GM23338 (cell line): ENCODE results near the gene HSH2D. TPM values are rescaled to one million over a fixed set of nuclear protein-coding genes. Genes with fewer than 3 reads are reported as not detected.
"Not testable (repeated sequence)": the region's sequence is repeated elsewhere in the genome, so short reads cannot be mapped to it uniquely, and the experiment has no call there.

ENCODE experiments used
- ATAC-seq: fragments of 200-7000 bp; cut with Tn5 transposase; 3 replicates; pipeline ENCODE4 v1.9.1; 2020
- DNase-seq: peaks from one replicate; pipeline ENCODE4 v3.0.0-alpha.2; 2015; ENCODE audit warnings: low spot score
- H2AFZ ChIP-seq: fragments of 200-600 bp; sonication (generic); 2 replicates; pipeline ENCODE4 v1.8.0; 2016; ENCODE audit warnings: antibody characterized with exemption, mild to moderate bottlenecking, moderate library complexity
- H3F3A ChIP-seq: fragments of 200-600 bp; sonication (generic); replicated peaks from 2 replicates; pipeline ENCODE4 v1.8.0; 2017; ENCODE audit warnings: antibody characterized with exemption, mixed run types, low read depth
- H3K27ac ChIP-seq: fragments of 200-600 bp; sonication (generic); 2 replicates; pipeline ENCODE4 v1.6.1; 2016; ENCODE audit warnings: low read depth
- H3K27me3 ChIP-seq: fragments of 200-600 bp; sonication (generic); 2 replicates; pipeline ENCODE4 v1.8.0; 2016; ENCODE audit warnings: mild to moderate bottlenecking, mixed run types, moderate library complexity; ENCODE audit not compliant: insufficient read depth
- H3K36me3 ChIP-seq: fragments of 200-600 bp; sonication (generic); 2 replicates; pipeline ENCODE4 v1.8.0; 2016; ENCODE audit warnings: mild to moderate bottlenecking; ENCODE audit not compliant: insufficient read depth
- H3K4me1 ChIP-seq: fragments of 200-600 bp; sonication (generic); 2 replicates; pipeline ENCODE4 v1.8.0; 2016; ENCODE audit warnings: mild to moderate bottlenecking, moderate library complexity; ENCODE audit not compliant: insufficient read depth
- H3K4me2 ChIP-seq: fragments of 200-600 bp; sonication (generic); 2 replicates; pipeline ENCODE4 v1.7.1; 2017; ENCODE audit warnings: mixed run types
- H3K4me3 ChIP-seq: fragments of 200-600 bp; sonication (generic); 2 replicates; pipeline ENCODE4 v1.6.1; 2016; ENCODE audit warnings: mixed run types
- H3K79me2 ChIP-seq: fragments of 200-600 bp; sonication (generic); replicated peaks from 2 replicates; pipeline ENCODE4 v1.8.0; 2017; ENCODE audit warnings: mild to moderate bottlenecking; ENCODE audit not compliant: insufficient read depth
- H3K9me2 ChIP-seq: fragments of 200-600 bp; sonication (generic); 2 replicates; pipeline ENCODE4 v1.8.0; 2017; ENCODE audit not compliant: insufficient read depth
- H4K20me1 ChIP-seq: fragments of 200-600 bp; sonication (generic); replicated peaks from 2 replicates; pipeline ENCODE4 v1.8.0; 2017; ENCODE audit warnings: mild to moderate bottlenecking; ENCODE audit not compliant: insufficient read depth
- H3K27ac Mint-ChIP-seq: 2 replicates; pipeline ENCODE4 v1.8.0; 2020; ENCODE audit warnings: inconsistent platforms, mild to moderate bottlenecking, moderate library complexity, mixed read lengths
- H3K27me3 Mint-ChIP-seq: 3 replicates; pipeline ENCODE4 v1.8.0; 2022; ENCODE audit warnings: low read depth, mild to moderate bottlenecking, moderate library complexity, mixed read lengths, inconsistent platforms; ENCODE audit not compliant: insufficient read depth, poor library complexity
- H3K36me3 Mint-ChIP-seq: 3 replicates; pipeline ENCODE4 v1.8.0; 2021; ENCODE audit warnings: low read depth, mild to moderate bottlenecking, inconsistent platforms, moderate library complexity, mixed read lengths
- H3K4me1 Mint-ChIP-seq: 3 replicates; pipeline ENCODE4 v1.8.0; 2020; ENCODE audit warnings: mild to moderate bottlenecking, inconsistent platforms, mixed read lengths
- H3K4me3 Mint-ChIP-seq: 3 replicates; pipeline ENCODE4 v1.8.0; 2021; ENCODE audit warnings: moderate library complexity, mild to moderate bottlenecking, inconsistent platforms, mixed read lengths
- H3K9me3 Mint-ChIP-seq: 3 replicates; pipeline ENCODE4 v1.8.0; 2020; ENCODE audit warnings: moderate library complexity, mild to moderate bottlenecking, inconsistent platforms, mixed read lengths
- CREB1 ChIP-seq: fragments of 250-450 bp; sonication (Bioruptor Pico); IDR thresholded peaks from 2 replicates; pipeline ENCODE4 v1.5.0; 2020; ENCODE audit warnings: low read depth, mild to moderate bottlenecking, moderate library complexity
- ETS1 ChIP-seq: IDR thresholded peaks from 2 replicates; pipeline ENCODE4 v1.6.1; 2016; ENCODE audit warnings: antibody characterized with exemption
- EZH2 ChIP-seq: fragments of 200-600 bp; sonication (generic); IDR thresholded peaks from one replicate; pipeline ENCODE4 v1.8.0; 2017; ENCODE audit warnings: antibody characterized with exemption, mild to moderate bottlenecking, low read depth; ENCODE audit not compliant: unreplicated experiment
- EZH2phosphoT487 ChIP-seq: fragments of 200-600 bp; sonication (generic); IDR thresholded peaks from one replicate; pipeline ENCODE4 v1.8.1; 2018; ENCODE audit warnings: antibody characterized with exemption; ENCODE audit not compliant: unreplicated experiment
- JUNB ChIP-seq: IDR thresholded peaks from one replicate; pipeline ENCODE4 v1.6.1; 2016; ENCODE audit warnings: antibody characterized with exemption; ENCODE audit not compliant: unreplicated experiment
- POLR2AphosphoS5 ChIP-seq: IDR thresholded peaks from 2 replicates; pipeline ENCODE4 v1.6.1; 2016; ENCODE audit warnings: antibody characterized with exemption, low read depth
- STAT1 ChIP-seq: IDR thresholded peaks from one replicate; pipeline ENCODE4 v1.6.1; 2016; ENCODE audit warnings: antibody characterized with exemption; ENCODE audit not compliant: unreplicated experiment
- ZNF462 ChIP-seq: fragments of 250-450 bp; sonication (Bioruptor Pico); IDR thresholded peaks from 2 replicates; pipeline ENCODE4 v1.5.0; 2020; ENCODE audit warnings: mild to moderate bottlenecking, moderate library complexity
- polyA plus RNA-seq: library from polyadenylated mRNA; unstranded; fragments of >200 nt; fragmentation: Nextera tagmentation; extraction: Ambion mirVana; gene quantifications from 2 replicates; pipeline ENCODE4 v1.2.1, GENCODE V29; 2016
- total RNA-seq: library from RNA; depleted of rRNA; stranded (reverse); fragments of >200 nt; shearing (Covaris generic); gene quantifications from 2 replicates; pipeline ENCODE4 v1.2.3, GENCODE V29; 2014
- TF ChIP-seq, protein P1 (sequence below), 2 experiments: fragments of 200-600 bp in 1 of 2; sonication (generic) in 1 of 2; conservative IDR thresholded peaks; 2 replicates each; pipeline versions ENCODE4 v1.5.1 to v1.6.1; 2016 to 2017; ENCODE audit warnings: antibody characterized with exemption in 2 of 2, low read depth in 2 of 2, mild to moderate bottlenecking in 2 of 2, moderate library complexity in 1 of 2

The HSH2D gene
- total and polyA plus RNA-seq, 2 experiments from 2014 or later: 0.81 to 1.4 TPM

- not testable (repeated sequence) for H3K27me3 Mint-ChIP-seq, H3F3A ChIP-seq, H3K27ac ChIP-seq, H3K27me3 ChIP-seq, H3K4me3 ChIP-seq, H3K4me3 Mint-ChIP-seq, ATAC-seq, H3K4me1 ChIP-seq, H3K4me2 ChIP-seq, H3K9me3 Mint-ChIP-seq, H2AFZ ChIP-seq, H3K27ac Mint-ChIP-seq, H3K9me2 ChIP-seq, H3K4me1 Mint-ChIP-seq, DNase-seq
- Histone ChIP-seq H3K79me2 (peaks cover 15% of the 10 kb centered on the region), H3K36me3 (peaks cover 17% of the 10 kb centered on the region), H4K20me1 (peaks cover 14% of the 10 kb centered on the region; the same call in 1 of the 2 replicates)
- H3K36me3 Mint-ChIP-seq: peaks cover 50% of the 10 kb centered on the region
Observed at GRCh38 chr19:16119075-16119857, 24.2 kb upstream of the HSH2D start.

DNA sequence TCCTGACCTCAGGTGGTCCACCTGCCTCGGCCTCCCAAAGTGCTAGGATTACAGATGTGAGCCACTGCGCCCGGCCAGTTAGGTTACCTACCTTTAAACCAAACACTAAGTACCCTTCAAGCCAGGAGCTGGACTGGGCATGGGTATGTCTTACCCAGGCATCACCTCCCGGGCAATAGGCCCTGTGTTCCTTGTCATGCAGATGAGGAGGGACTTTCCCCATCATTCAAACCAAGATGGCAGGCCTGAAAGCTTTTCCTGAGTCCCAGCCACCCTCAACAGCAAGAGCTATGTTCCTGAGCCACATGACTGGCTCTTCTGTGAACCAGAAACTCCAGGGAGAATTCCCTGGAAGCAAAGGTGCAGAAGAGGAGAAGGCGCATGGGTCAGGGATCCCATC lies 22.3 kb upstream of the HSH2D start:
- no peaks in the 10 kb centered on the region for H3F3A ChIP-seq
- H3K4me2 ChIP-seq: no peak overlapping the region
- no peaks in the 10 kb centered on the region for H3K9me2 ChIP-seq
- DNase-seq (no peak), ATAC-seq (no peak)
- Mint-ChIP-seq H3K27ac (no peak overlapping the region), H3K27me3 (peaks cover 7% of the 10 kb centered on the region), H3K36me3 (peaks cover 46% of the 10 kb centered on the region), H3K4me3 (no peak overlapping the region), H3K9me3 (no peaks in the 10 kb centered on the region), H3K4me1 (peaks cover 5% of the 10 kb centered on the region; the same call in 1 of the 3 replicates)
- H3K79me2 ChIP-seq: no peaks in the 10 kb centered on the region; the same call in 1 of the 2 replicates
- no peak overlapping the region for H2AFZ ChIP-seq
- peaks cover 18% of the 10 kb centered on the region for H3K36me3 ChIP-seq
- no peak overlapping the region for H3K4me3 ChIP-seq
- H3K4me1 ChIP-seq: no peaks in the 10 kb centered on the region
- peaks cover 13% of the 10 kb centered on the region; the same call in 1 of the 2 replicates for H4K20me1 ChIP-seq
- H3K27me3 ChIP-seq: no peaks in the 10 kb centered on the region
- H3K27ac ChIP-seq: no peak overlapping the region
- TF ChIP-seq EZH2phosphoT487: no peak
- TF ChIP-seq ZNF462 (CRISPR knock-in tag): no peak
- no peak for TF ChIP-seq POLR2AphosphoS5
- no peak for TF ChIP-seq ETS1
- TF ChIP-seq CREB1: no peak
- TF ChIP-seq, protein P1, sequence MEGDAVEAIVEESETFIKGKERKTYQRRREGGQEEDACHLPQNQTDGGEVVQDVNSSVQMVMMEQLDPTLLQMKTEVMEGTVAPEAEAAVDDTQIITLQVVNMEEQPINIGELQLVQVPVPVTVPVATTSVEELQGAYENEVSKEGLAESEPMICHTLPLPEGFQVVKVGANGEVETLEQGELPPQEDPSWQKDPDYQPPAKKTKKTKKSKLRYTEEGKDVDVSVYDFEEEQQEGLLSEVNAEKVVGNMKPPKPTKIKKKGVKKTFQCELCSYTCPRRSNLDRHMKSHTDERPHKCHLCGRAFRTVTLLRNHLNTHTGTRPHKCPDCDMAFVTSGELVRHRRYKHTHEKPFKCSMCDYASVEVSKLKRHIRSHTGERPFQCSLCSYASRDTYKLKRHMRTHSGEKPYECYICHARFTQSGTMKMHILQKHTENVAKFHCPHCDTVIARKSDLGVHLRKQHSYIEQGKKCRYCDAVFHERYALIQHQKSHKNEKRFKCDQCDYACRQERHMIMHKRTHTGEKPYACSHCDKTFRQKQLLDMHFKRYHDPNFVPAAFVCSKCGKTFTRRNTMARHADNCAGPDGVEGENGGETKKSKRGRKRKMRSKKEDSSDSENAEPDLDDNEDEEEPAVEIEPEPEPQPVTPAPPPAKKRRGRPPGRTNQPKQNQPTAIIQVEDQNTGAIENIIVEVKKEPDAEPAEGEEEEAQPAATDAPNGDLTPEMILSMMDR (conservative IDR thresholded peaks at IDR 0.05; ENCODE audit: low read depth in 2 of 2): no peak
- no peak for TF ChIP-seq JUNB
- no peak for TF ChIP-seq EZH2
- no peak for TF ChIP-seq STAT1
